Measurements from ENCODE around the gene RSPO1. TPM values are rescaled to one million over a fixed set of nuclear protein-coding genes. Genes with fewer than 3 reads are reported as not detected.

The RSPO1 gene, protein sequence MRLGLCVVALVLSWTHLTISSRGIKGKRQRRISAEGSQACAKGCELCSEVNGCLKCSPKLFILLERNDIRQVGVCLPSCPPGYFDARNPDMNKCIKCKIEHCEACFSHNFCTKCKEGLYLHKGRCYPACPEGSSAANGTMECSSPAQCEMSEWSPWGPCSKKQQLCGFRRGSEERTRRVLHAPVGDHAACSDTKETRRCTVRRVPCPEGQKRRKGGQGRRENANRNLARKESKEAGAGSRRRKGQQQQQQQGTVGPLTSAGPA
- not detected for total RNA-seq

DNA sequence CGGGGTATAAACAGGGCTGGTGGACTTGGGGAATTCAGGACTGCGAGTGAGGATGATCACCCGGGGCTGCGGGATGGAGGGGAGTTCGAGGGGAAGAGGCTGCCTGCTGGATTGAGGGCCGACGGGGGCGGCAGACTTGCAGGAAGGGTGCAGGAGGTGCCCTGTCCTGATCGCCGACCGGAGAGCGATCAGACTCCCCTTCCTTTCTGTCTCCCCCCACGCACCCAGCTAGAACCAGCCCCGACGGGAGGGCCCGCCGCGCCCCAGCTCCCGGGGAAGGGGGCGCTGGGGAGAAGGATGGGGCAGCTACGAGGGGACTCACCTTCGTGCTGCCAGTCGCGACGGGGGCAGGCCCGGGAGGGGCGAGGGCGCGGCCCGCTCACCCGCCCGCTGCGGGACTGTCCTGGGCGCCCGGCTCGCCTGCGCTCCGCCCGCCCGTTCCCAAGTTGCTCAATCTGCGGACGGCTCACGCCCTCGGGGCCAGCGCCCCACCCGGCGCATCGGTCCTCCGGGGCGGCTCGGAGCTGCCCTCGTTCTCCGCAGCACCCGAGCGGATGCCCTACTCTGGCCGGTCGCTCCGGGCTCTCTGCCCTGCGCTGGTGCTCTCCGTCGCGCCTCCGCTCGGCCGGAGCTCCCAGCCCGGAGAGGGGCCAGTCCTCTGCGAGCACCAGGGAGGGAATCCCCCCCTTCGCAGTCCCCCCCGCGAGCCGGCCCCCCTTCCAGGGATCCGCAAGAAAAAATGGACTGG is at the start of gene RSPO1:
TSS of gene RSPO1 (minus strand) at position 649 of the 748 bp plus-strand sequence. CDS start 5,231 bp downstream, outside the sequence.

DNA sequence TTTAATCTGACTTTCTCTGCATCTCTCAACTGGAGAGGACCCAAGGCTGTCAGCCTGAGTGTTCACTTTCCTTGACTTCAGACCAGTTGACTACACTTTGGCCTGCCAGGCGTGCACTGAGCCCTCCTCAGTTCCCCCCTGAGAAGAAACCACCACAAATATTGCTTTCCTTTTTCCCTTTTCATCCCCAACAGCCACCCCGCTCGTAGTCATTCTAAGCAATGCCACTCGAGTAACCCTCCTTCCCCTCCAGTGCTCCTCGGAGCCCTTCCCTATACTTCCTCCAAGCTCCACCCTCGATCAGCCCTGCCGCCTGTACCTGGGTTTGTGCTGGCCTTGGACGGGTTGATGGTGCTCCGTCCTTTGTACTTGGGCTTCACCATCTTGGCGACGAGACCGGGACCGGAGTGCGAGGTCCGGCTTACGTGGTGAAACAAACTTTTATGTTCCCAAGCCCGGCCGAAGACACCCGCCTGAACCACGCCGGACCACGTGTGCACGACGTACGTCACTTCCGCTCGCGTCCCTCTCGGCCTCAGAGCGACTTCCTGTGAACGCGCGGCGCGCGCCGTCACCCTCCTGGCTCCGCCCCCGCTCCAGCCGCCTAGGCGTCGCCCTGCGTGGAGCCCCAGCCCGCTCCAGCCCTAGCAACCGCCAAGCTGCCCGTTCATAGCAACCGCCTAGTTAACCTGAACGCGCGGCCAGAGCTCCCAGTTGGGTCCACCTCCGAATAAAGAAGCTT is 39.1 kb downstream of the RSPO1 start, which contains the start of gene GNL2:
TSS of gene GNL2 (minus strand) at position 498 of the 742 bp plus-strand sequence. CDS start at position 383, 115 bp downstream.

Other genes starting within 250 kb of the RSPO1 start
- gene ZC3H12A, start 160.3 kb downstream of the RSPO1 start, total RNA-seq = 10 to 100 TPM in 1 of 2 donors, 1 to 10 TPM in 1; 3.7 to 15.8 TPM
- 10 to 100 TPM; 45.0 to 54.7 TPM for gene MEAF6, start 120.1 kb downstream of the RSPO1 start, total RNA-seq
- 1 to 10 TPM; 6.2 to 9.3 TPM for gene SNIP1, start 80.6 kb downstream of the RSPO1 start, total RNA-seq
- gene DNALI1, start 78.0 kb downstream of the RSPO1 start, total RNA-seq = 1 to 10 TPM; 3.4 to 6.0 TPM
- gene GNL2, start 39.0 kb downstream of the RSPO1 start, total RNA-seq = 10 to 100 TPM; 65.4 to 73.6 TPM
- 10 to 100 TPM in 1 of 2 donors, 1 to 10 TPM in 1; 9.6 to 24.3 TPM for gene CDCA8, start 57.6 kb upstream of the RSPO1 start, total RNA-seq
- not detected for gene EPHA10, start 130.2 kb upstream of the RSPO1 start, total RNA-seq
- gene MANEAL, start 159.0 kb upstream of the RSPO1 start, total RNA-seq = 1 to 10 TPM in 1 of 2 donors, under 1 TPM in 1; 1.00 to 1.4 TPM
- 10 to 100 TPM; 12.0 TPM for gene C1orf122, start 172.9 kb upstream of the RSPO1 start, total RNA-seq
- 10 to 100 TPM; 18.9 to 42.0 TPM for gene YRDC, start 173.3 kb upstream of the RSPO1 start, total RNA-seq
- 1 to 10 TPM; 4.1 to 4.7 TPM for gene MTF1, start 224.7 kb upstream of the RSPO1 start, total RNA-seq

Data from melanocyte of skin (primary cell).